ENCODE data around the gene KRTAP10-11. TPM values are rescaled to one million over a fixed set of nuclear protein-coding genes. Genes with fewer than 3 reads are reported as not detected.

Gene KRTAP10-11
- total RNA-seq, 1 donor from 2014 or later: not detected

DNA sequence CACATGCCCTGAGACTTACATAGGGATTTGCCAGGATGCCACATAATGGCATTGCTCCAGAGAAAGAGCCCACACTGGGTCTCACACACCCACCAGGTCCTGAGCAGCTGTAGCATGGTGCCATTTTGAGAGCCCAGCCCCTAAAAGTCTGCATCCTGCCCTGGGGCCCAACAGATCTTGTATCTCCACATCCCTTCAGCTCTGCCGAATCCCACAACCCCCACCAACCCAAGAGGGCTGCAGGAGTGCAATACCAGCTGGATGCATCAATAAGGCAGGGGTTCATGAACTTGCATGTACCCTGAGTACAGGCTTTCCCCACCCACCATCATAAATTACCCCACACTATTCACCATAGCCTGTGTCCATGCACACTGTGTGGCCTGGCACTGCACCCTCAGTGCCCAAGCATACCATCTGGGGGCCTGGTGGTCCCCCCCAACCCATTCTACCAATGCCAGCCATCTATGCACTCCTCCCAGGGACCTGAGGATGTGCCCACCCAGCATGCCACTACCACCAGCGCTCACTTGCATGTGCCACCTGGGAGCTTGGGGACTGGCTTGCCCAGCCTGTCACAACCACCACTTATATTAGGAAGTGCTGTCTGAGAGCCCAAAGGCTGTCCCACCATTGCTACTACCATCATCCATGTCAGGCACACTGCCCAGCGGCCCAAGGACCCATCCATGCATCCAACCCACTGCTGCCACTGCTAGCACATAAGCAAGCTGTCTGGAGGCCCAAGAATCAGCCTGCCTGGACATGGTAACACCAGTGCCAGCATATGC, 24.6 kb downstream of the KRTAP10-11 start:
- Histone ChIP-seq H3K9me3 (ENCODE audit: insufficient read depth, low read depth, low read length) (peaks cover 4% of the 10 kb centered on the region), H3K79me2 (ENCODE audit: insufficient read depth, low read length) (no peaks in the 10 kb centered on the region), H3K36me3 (ENCODE audit: insufficient read depth, low read length) (no peaks in the 10 kb centered on the region), H3K4me2 (ENCODE audit: low read length) (no peak overlapping the region), H3K27me3 (ENCODE audit: insufficient read depth, low read length) (no peaks in the 10 kb centered on the region), H4K20me1 (ENCODE audit: insufficient read depth, low read length) (no peaks in the 10 kb centered on the region), H3K4me3 (ENCODE audit: insufficient read depth, low read depth, low read length) (no peak overlapping the region), H3K4me1 (ENCODE audit: insufficient read depth, low read length) (no peaks in the 10 kb centered on the region), H3K27ac (ENCODE audit: low read depth, low read length) (no peak overlapping the region), H3K9ac (ENCODE audit: low read length) (no peak overlapping the region), H2AFZ (ENCODE audit: low read depth, low read length) (no peak overlapping the region)
- Mint-ChIP-seq H3K4me1 (ENCODE audit: low read depth, unreplicated experiment) (no peaks in the 10 kb centered on the region), H3K36me3 (ENCODE audit: low read depth, unreplicated experiment) (no peaks in the 10 kb centered on the region), H3K4me3 (ENCODE audit: unreplicated experiment) (no peak overlapping the region), H3K27ac (ENCODE audit: unreplicated experiment) (no peak overlapping the region), H3K9me3 (ENCODE audit: unreplicated experiment) (peaks cover 42% of the 10 kb centered on the region), H3K27me3 (ENCODE audit: low read depth, unreplicated experiment) (peaks cover 14% of the 10 kb centered on the region)
- no peak for FAIRE-seq
- no peak for DNase-seq (ENCODE audit: low read depth)
- no peak for TF ChIP-seq EZH2 (IDR thresholded peaks at IDR 0.05; ENCODE audit: insufficient read depth, low read length)
- TF ChIP-seq, protein P1, sequence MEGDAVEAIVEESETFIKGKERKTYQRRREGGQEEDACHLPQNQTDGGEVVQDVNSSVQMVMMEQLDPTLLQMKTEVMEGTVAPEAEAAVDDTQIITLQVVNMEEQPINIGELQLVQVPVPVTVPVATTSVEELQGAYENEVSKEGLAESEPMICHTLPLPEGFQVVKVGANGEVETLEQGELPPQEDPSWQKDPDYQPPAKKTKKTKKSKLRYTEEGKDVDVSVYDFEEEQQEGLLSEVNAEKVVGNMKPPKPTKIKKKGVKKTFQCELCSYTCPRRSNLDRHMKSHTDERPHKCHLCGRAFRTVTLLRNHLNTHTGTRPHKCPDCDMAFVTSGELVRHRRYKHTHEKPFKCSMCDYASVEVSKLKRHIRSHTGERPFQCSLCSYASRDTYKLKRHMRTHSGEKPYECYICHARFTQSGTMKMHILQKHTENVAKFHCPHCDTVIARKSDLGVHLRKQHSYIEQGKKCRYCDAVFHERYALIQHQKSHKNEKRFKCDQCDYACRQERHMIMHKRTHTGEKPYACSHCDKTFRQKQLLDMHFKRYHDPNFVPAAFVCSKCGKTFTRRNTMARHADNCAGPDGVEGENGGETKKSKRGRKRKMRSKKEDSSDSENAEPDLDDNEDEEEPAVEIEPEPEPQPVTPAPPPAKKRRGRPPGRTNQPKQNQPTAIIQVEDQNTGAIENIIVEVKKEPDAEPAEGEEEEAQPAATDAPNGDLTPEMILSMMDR (IDR thresholded peaks at IDR 0.05; ENCODE audit: insufficient read depth, low read depth, low read length): no peak

DNA sequence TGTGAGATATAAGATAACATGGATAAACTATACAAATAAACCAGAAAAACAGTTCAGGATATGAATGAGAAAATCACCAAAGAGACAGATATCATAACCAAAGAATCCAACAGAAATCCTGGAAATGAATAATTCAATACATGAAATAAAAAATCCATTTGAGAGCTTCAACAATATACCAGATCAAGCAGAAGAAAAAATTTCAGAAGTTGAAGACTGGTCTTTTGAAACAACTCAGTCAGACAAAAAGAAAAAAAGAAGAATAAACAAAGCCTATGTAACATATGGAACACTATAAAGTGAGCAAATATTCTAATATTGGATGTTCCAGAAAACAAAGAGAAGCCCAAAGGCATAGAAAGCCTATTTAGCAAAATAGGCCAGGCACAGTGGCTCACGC, 25.7 kb downstream of the KRTAP10-11 start:
- FAIRE-seq: no peak
- peaks cover 19% of the 10 kb centered on the region for H3K27me3 Mint-ChIP-seq (ENCODE audit: low read depth, unreplicated experiment)
- no peaks in the 10 kb centered on the region for H3K36me3 Mint-ChIP-seq (ENCODE audit: low read depth, unreplicated experiment)
- Histone ChIP-seq H3K36me3 (ENCODE audit: insufficient read depth, low read length) (no peaks in the 10 kb centered on the region), H3K27me3 (ENCODE audit: insufficient read depth, low read length) (peaks cover 1% of the 10 kb centered on the region), H2AFZ (ENCODE audit: low read depth, low read length) (no peak overlapping the region), H3K9me3 (ENCODE audit: insufficient read depth, low read depth, low read length) (peaks cover 4% of the 10 kb centered on the region), H3K4me1 (ENCODE audit: insufficient read depth, low read length) (no peaks in the 10 kb centered on the region), H3K79me2 (ENCODE audit: insufficient read depth, low read length) (no peaks in the 10 kb centered on the region), H4K20me1 (ENCODE audit: insufficient read depth, low read length) (no peaks in the 10 kb centered on the region), H3K27ac (ENCODE audit: low read depth, low read length) (no peak overlapping the region), H3K4me3 (ENCODE audit: insufficient read depth, low read depth, low read length) (no peak overlapping the region), H3K4me2 (ENCODE audit: low read length) (no peak overlapping the region), H3K9ac (ENCODE audit: low read length) (no peak overlapping the region)
- no peak overlapping the region for H3K4me3 Mint-ChIP-seq (ENCODE audit: unreplicated experiment)
- H3K27ac Mint-ChIP-seq (ENCODE audit: unreplicated experiment): no peak overlapping the region
- no peaks in the 10 kb centered on the region for H3K4me1 Mint-ChIP-seq (ENCODE audit: low read depth, unreplicated experiment)
- H3K9me3 Mint-ChIP-seq (ENCODE audit: unreplicated experiment): peaks cover 45% of the 10 kb centered on the region
- TF ChIP-seq, protein P1 (IDR thresholded peaks at IDR 0.05; ENCODE audit: insufficient read depth, low read depth, low read length): no peak
- no peak for TF ChIP-seq EZH2 (IDR thresholded peaks at IDR 0.05; ENCODE audit: insufficient read depth, low read length)
- no peak for DNase-seq (ENCODE audit: low read depth)

DNA sequence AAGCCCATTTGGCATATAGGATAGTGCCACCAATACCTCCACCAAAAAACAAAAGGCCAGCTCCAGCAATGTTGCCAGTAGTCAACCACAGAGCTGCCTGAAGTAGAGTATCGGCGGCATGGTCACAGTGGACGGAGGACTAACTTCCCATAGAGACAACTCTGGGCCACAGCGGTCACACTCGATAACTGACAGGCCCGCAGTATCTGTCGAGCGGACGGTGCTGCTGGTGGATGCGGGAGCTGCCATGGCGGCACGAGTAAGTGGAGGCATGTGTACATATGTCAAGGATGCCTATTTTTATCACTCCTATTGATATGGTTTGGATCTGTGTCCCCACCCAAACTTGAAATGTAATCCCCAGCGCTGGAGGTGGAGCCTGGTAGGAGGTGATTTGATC, 31.7 kb downstream of the KRTAP10-11 start:
- TF ChIP-seq, protein P1 (IDR thresholded peaks at IDR 0.05; ENCODE audit: insufficient read depth, low read depth, low read length): no peak
- TF ChIP-seq EZH2 (IDR thresholded peaks at IDR 0.05; ENCODE audit: insufficient read depth, low read length): no peak
- DNase-seq (ENCODE audit: low read depth): no peak
- no peak for FAIRE-seq

More for the DNA sequence above, 31.7 kb downstream of the KRTAP10-11 start:
- no peaks in the 10 kb centered on the region for H3K4me1 ChIP-seq (ENCODE audit: insufficient read depth, low read length)
- Mint-ChIP-seq H3K27me3 (ENCODE audit: low read depth, unreplicated experiment) (peaks cover 55% of the 10 kb centered on the region), H3K27ac (ENCODE audit: unreplicated experiment) (no peak overlapping the region), H3K4me1 (ENCODE audit: low read depth, unreplicated experiment) (no peaks in the 10 kb centered on the region), H3K9me3 (ENCODE audit: unreplicated experiment) (peaks cover 18% of the 10 kb centered on the region), H3K4me3 (ENCODE audit: unreplicated experiment) (no peak overlapping the region), H3K36me3 (ENCODE audit: low read depth, unreplicated experiment) (no peaks in the 10 kb centered on the region)
- no peak overlapping the region for H3K27ac ChIP-seq (ENCODE audit: low read depth, low read length)
- no peak overlapping the region for H3K9ac ChIP-seq (ENCODE audit: low read length)
- no peaks in the 10 kb centered on the region for H3K36me3 ChIP-seq (ENCODE audit: insufficient read depth, low read length)
- H2AFZ ChIP-seq (ENCODE audit: low read depth, low read length): no peak overlapping the region
- H4K20me1 ChIP-seq (ENCODE audit: insufficient read depth, low read length): no peaks in the 10 kb centered on the region
- H3K27me3 ChIP-seq (ENCODE audit: insufficient read depth, low read length): peaks cover 3% of the 10 kb centered on the region
- no peaks in the 10 kb centered on the region for H3K9me3 ChIP-seq (ENCODE audit: insufficient read depth, low read depth, low read length)
- H3K4me3 ChIP-seq (ENCODE audit: insufficient read depth, low read depth, low read length): no peak overlapping the region
- H3K4me2 ChIP-seq (ENCODE audit: low read length): no peak overlapping the region
- no peaks in the 10 kb centered on the region for H3K79me2 ChIP-seq (ENCODE audit: insufficient read depth, low read length)

All from astrocyte (in vitro differentiated cells and primary cell).